Right hindlimb (tissue), 1 donor: ENCODE data around the gene TNFSF12.

ENCODE experiments used
- DNase-seq: peaks from one replicate; pipeline ENCODE4 v3.0.0-alpha.2; 2018

The TNFSF12 gene, protein sequence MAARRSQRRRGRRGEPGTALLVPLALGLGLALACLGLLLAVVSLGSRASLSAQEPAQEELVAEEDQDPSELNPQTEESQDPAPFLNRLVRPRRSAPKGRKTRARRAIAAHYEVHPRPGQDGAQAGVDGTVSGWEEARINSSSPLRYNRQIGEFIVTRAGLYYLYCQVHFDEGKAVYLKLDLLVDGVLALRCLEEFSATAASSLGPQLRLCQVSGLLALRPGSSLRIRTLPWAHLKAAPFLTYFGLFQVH

DNA sequence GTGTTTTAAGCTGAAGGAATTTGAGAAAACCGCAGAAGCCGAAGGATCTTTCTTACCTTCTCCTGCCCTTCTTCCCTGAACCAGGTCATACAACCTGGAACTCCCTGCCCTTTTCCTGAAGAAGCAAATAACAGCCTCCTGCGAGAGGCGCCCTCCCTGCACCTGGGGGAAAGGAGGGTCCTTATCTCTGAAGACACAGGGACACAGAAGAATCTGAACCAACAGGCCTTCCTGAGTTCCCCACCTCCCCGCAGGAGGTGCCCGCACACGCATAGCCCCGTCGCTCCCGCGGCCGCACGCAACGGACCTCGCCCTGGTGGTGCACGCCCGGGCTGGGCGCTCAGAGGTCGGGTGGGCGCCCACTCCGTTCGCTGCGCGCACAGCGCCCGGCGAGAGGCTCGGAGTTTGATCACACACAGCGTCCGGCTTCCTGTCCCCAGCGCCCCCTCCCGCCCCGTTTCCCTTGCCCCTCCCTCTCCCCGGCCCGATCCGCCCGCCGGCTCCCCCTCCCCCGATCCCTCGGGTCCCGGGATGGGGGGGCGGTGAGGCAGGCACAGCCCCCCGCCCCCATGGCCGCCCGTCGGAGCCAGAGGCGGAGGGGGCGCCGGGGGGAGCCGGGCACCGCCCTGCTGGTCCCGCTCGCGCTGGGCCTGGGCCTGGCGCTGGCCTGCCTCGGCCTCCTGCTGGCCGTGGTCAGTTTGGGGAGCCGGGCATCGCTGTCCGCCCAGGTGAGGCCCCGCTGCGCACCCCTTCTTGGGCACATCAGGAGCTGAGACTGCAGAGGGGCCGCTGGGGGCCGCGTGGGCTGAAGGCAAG is at the start of gene TNFSF12:
TNFSF12 (plus strand) TSS at position 474 of the 816 bp plus-strand sequence; CDS start at position 570, 96 bp downstream.
- DNase-seq: peak; percentile 80

DNA sequence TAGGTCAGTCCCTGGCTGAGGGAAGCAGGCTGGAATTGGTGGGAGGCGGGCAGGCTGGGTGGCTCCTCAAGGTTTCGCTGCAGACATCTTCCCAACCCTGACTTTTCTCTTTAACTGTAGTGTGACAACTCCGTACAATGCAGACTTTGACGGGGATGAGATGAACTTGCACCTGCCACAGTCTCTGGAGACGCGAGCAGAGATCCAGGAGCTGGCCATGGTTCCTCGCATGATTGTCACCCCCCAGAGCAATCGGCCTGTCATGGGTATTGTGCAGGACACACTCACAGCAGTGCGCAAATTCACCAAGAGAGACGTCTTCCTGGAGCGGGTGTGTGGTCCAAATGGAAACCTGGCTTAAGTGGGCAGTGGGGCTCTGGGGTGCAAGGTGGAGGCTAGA is 49.7 kb upstream of the TNFSF12 start:
- DNase-seq: no peak

DNA sequence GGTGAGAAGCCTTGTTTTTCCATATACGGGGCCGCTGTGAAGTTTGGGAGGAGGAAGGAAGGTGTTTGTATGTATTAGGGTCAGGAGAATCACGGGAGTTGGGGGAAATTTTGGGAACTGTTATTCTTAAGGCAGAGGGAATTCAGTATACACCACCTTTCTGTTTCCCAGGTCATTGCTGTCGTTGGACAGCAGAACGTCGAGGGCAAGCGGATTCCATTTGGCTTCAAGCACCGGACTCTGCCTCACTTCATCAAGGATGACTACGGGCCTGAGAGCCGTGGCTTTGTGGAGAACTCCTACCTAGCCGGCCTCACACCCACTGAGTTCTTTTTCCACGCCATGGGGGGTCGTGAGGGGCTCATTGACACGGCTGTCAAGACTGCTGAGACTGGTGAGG is 47.1 kb upstream of the TNFSF12 start:
- DNase-seq: no peak

DNA sequence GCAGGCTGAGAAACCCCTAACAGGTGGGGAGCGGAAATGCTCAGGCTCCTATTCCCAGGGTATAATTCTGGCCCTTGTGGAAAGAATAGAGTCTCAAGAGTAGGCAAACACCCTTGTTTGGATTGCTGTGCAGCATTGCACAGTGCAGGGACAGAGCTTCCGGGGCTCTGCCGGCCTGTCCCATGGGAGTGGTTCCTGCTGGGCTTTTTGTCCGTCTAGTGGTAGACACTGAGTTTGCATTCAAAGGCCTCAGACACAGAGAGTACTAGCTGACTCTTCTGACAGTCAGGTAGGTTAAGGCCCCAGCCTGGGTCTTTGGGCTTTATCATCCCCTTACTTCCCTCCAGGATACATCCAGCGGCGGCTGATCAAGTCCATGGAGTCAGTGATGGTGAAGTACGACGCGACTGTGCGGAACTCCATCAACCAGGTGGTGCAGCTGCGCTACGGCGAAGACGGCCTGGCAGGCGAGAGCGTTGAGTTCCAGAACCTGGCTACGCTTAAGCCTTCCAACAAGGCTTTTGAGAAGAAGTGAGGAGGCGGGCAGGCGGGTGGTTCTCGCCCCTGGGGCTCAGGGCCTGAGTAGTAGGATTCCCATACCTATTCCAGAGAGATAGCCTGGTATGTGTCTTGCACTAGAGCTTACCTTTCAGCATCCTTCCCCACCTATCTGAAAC is 46.5 kb upstream of the TNFSF12 start:
- no peak for DNase-seq

DNA sequence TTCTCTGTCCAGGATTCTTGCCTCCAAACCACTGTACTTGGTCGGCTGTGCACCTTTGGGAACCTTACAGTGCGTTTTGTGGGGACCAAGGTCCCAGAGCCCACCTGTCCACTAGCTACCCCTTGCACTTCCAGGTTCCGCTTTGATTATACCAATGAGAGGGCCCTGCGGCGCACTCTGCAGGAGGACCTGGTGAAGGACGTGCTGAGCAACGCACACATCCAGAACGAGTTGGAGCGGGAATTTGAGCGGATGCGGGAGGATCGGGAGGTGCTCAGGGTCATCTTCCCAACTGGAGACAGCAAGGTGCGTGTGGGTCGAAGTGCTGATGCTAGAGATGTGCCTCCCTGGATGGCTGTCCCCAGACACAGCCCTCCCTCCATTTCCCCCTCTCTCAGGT is 45.9 kb upstream of the TNFSF12 start:
- DNase-seq: no peak

DNA sequence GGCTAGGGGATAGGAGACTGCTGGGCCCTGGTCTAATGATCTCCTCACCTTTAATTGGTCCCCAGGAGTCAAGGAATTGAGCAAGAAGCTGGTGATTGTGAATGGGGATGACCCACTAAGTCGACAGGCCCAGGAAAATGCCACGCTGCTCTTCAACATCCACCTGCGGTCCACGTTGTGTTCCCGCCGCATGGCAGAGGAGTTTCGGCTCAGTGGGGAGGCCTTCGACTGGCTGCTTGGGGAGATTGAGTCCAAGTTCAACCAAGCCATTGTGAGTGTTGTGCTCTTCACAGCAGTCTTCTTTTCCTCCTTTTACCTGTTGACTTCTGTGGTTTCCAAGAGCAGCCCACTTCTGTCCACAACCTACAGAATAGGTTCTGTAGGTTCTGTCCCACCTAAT is 45.3 kb upstream of the TNFSF12 start:
- DNase-seq: no peak

DNA sequence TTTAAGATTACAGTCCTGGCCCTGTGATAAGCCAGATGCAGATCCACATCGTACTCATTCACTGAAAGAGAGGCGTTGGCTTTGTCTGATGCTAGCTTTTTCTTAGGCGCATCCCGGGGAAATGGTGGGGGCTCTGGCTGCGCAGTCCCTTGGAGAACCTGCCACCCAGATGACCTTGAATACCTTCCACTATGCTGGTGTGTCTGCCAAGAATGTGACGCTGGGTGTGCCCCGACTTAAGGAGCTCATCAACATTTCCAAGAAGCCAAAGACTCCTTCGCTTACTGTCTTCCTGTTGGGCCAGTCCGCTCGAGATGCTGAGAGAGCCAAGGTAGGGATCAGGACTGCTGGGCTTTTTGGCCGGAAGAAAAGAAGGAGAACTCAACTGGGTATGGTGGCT is 40.7 kb upstream of the TNFSF12 start:
- no peak for DNase-seq

DNA sequence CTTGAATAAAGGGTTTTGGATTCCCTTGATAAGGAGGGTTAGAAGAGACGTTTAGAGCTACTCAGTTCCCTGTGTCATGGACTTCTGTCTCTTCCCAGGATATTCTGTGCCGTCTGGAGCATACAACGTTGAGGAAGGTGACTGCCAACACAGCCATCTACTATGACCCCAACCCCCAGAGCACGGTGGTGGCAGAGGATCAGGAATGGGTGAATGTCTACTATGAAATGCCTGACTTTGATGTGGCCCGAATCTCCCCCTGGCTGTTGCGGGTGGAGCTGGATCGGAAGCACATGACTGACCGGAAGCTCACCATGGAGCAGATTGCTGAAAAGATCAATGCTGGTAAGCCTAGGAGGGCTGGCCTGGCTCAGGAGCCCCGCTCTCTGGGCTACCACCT is 40.0 kb upstream of the TNFSF12 start:
- DNase-seq: no peak

DNA sequence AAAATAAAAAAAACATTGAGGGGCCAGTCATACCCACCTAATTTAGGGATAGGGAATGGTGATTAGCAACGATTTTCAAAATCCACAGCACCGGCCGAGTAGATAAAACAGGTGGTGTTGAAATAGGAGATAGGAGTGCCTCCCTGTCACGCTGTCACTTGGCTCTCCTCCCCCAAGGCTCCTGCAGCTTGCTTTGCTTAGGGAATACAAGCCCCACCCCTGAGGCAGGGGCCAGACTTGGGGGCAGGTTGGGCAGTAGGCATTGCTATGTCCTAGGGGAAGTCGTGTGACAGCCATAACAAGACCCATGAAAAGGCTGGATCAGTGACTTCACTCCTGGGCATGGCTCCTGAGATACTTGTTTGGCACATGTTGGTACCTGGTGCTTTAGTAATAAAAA is 38.9 kb upstream of the TNFSF12 start:
- DNase-seq: no peak

DNA sequence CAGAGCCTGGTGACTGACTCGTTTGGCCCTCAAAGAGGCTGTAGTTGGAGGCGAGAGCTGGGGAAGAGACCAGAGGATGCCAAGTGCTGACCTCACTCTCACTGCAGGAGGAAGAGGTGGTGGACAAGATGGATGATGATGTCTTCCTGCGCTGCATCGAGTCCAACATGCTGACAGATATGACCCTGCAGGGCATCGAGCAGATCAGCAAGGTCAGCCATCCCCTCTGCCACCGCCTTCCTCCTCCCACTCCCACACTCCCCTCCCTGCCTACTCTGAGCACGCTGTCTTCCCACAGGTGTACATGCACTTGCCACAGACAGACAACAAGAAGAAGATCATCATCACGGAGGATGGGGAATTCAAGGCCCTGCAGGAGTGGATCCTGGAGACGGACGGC is 37.8 kb upstream of the TNFSF12 start:
- no peak for DNase-seq

DNA sequence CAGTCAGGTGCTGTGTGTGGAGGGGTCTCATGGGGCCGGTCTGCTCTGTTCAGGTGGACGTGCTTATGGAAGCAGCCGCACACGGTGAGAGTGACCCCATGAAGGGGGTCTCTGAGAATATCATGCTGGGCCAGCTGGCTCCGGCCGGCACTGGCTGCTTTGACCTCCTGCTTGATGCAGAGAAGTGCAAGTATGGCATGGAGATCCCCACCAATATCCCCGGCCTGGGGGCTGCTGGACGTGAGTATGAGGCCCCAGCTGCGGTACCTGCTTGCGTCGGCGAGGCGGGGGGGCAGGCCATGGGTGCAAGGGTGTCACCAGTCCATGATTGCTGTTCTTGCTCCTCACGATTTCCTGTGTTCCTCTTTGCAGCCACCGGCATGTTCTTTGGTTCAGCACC is 36.8 kb upstream of the TNFSF12 start:
- no peak for DNase-seq

DNA sequence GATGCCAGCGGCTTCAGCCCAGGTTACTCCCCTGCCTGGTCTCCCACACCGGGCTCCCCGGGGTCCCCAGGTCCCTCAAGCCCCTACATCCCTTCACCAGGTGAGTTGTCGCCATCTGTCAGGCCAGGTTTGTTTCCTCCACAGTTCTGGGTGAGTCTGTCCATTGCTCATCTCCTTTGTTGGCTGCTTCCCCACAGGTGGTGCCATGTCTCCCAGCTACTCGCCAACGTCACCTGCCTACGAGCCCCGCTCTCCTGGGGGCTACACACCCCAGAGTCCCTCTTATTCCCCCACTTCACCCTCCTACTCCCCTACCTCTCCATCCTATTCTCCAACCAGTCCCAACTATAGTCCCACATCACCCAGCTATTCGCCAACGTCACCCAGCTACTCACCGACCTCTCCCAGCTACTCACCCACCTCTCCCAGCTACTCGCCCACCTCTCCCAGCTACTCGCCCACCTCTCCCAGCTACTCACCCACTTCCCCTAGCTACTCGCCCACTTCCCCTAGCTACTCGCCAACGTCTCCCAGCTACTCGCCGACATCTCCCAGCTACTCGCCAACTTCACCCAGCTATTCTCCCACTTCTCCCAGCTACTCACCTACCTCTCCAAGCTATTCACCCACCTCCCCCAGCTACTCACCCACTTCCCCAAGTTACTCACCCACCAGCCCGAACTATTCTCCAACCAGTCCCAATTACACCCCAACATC is 35.9 kb upstream of the TNFSF12 start:
- DNase-seq: no peak

DNA sequence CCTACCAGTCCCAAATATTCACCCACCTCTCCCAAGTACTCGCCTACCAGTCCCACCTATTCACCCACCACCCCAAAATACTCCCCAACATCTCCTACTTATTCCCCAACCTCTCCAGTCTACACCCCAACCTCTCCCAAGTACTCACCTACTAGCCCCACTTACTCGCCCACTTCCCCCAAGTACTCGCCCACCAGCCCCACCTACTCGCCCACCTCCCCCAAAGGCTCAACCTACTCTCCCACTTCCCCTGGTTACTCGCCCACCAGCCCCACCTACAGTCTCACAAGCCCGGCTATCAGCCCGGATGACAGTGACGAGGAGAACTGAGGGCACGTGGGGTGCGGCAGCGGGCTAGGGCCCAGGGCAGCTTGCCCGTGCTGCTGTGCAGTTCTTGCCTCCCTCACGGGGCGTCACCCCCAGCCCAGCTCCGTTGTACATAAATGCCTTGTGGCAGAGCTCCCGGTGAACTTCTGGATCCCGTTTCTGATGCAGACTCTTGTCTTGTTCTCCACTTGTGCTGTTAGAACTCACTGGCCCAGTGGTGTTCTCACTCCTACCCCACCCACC is 34.9 kb upstream of the TNFSF12 start:
- no peak for DNase-seq

DNA sequence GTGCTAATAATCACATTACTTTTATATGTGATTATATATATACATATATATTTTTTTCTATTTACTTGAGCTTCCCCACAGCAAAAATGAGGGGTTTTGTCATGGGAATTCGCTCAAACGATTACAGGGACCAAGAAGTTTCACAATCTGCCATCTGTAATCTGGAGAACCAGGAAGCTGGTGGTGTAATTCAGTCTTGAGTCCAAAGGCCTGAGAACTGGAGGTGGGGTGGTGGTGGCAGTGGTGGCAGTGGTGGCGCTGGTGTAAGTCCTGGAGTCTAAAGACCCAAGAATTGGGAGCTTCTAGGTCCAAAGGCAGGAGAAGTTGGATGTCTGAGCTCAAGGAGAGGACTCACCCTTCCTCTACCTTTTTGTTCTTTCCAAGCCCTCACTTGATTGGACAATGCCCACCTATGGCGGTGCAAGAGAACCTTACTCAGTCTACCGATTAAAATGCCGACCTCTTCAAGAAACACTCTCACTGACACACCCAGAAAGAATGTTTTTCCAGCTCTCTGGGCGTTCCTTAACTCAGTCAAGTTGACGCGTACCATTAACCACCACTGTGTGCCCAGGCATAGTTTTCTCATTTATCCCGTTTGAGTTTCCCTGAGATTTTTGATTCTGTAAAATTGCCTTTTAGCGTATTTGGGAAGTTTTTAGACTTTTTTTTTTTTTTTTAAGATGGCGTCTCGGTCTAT is 32.8 kb upstream of the TNFSF12 start:
- no peak for DNase-seq

DNA sequence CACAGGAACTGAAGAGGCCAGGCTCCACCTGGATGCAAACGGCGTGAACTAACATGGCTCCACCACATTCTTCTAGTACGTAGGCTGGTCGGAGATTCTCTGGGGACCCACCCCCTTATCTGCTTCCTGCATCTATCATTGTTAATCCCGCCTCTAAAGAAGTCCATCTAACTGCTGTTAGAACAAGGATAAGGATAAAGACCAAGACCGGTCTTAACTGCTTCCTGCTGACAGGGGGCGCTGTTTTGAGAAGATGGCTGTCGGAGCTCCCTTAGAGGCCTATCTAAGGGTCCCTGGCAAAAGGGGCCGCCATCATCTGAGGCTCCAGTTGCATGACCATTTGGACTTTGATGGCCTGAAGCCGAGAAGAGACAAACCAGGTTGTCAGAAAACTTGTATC is 25.8 kb upstream of the TNFSF12 start:
- DNase-seq: no peak

DNA sequence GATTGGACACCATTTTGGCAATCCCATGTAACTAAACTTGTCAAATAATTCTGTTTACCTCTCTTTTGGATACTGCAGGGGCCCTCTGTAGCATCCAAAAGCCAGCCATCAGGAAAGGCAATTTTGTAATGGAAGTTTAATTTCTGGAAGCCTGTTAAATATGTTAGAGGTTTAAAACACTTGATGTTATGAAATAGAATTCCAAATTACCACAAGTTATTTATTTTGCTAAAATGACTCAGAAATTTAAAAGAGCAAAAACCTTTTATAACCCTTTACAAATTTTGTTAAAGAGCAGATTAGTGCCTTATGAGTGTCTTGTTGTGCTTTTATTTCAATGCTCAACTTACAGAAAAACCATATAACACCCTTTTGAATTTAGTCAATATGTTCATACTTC is 20.0 kb upstream of the TNFSF12 start:
- no peak for DNase-seq

DNA sequence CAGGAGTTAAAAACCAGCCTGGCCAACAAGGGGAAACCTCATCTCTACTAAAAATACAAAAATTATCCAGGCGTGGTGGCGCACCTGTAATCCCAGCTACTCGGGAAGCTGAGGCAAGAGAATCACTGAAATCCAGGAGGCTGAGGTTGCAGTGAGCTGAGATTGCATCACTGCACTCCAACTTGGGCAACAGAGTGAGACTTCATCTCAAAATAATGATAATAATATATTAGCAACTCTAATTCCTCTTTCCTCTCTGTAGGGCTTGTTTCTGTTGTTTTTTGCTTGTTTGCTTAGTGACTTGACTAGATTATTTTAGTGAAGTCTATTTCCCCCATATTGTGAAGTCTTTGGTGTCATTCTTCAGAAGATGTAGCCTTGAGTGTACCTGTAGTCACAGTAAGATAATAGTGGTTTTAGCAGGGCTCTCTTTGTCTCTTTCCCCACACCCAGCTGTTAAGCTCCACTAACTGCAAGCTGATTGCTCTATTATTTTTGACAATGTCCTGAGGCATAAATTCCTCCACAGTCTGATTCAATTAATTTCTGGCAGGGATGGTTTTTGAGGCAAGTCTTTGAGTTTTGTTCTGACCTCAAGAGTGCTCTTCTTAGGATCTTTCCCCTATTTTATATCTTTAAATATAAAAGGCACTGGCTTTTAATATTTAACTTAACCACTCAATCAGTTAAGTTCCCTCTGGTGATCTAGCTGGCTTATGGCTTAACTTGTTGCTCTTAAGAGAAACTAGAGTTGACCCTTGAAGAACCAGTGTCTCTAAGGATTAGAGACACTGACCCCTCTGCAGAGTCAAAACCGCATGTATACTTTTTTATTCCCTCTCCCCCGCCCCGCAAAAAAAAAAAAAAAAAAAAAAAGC is 18.6 kb upstream of the TNFSF12 start:
- DNase-seq: no peak

DNA sequence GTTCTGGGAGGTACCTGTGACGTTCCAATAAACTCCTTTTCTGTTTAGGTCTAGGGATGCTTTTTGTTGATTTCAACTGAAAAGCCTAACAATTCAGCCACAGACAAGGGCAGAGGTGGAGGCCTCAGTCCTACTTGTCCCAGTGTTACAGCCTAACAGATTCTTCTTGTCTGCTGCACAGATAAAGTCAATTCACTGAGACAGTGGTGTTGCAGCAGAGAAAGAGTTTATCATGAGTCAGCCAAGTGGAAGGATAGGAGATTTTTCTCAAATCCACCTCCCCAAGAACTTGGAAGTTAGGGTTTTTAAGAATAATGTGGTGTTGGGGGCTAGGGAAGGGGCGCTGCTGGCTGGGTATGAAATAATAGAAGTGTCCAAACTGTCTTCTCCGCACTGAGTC is 10.8 kb upstream of the TNFSF12 start:
- DNase-seq: no peak

DNA sequence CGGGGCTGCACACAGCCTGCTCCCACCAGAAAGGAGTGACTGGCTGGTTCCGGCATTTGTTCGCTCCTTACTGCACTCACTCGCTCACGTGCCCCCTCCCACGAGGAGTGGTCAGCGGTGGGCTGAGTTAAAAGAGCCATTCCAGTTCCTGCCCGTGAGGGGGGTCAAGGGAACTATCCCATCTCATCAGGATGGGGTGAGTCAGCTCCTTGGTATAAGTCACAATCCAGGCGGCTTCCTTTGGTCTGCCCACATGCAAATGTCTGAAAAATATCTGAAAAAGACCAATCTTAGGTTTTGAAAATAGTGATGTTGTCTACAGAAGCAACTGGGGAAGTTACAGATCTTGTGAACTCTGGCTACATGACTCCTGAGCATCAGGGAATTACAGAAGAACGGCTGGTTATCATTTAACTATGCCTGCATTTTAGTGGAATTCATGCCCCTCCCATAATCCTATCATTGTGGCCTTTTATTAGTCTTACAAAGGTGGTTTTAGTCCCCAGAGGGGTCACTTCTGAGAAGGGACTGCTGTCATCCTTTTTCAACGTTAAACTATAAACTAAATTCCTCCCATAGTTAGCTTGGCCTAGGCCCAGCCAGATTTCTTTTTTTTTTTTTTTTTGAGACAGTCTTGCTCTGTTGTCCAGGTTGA is 9.8 kb upstream of the TNFSF12 start:
- DNase-seq: no peak

DNA sequence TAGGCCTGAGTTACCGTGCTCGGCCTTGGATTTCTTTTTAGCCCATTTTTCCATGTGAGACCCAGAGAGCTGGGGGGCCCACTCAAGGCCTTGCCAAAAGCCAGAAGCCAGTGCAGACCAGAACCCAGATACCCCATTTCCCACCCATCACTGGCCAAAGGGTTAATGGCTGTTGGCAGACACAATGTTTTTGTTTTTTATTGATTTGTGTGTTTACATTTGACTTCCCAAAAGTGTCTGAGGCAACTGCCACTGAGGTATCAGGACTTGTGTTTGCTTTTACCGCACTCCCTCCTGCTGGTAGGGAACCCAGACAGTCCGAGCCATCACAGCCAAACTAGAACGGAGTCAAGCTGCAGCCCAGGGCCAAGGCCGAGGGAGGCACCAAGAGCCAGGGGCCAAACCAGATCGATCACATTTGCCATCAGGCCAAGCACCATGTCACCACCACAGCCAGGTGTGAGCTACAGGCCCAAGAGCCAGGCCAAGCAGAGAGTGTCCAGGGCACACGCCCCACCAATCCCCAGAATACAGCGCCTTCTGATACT is 7.7 kb upstream of the TNFSF12 start:
- DNase-seq: no peak
